GM19240 (cell line): Measurements from ENCODE around the gene IFT122.
"Not testable (repeated sequence)": the region's sequence is repeated elsewhere in the genome, so short reads cannot be mapped to it uniquely, and the experiment has no call there.

Experiments
- DNase-seq: peaks from one replicate; pipeline ENCODE4 v3.0.0; 2011; ENCODE audit warnings: low spot score; ENCODE audit not compliant: insufficient read length

IFT122 gene

GRCh38 chr3:129532261-129532660 lies 92.2 kb downstream of the IFT122 start:
- no peak for DNase-seq

- no peak for DNase-seq
Observed at GRCh38 chr3:129533406-129533805, 93.4 kb downstream of the IFT122 start.

GRCh38 chr3:129534428-129535027 lies 94.5 kb downstream of the IFT122 start:
- no peak for DNase-seq

- DNase-seq: no peak
Observed at GRCh38 chr3:129535075-129535474, 95.1 kb downstream of the IFT122 start.

GRCh38 chr3:129536374-129536667 lies 96.3 kb downstream of the IFT122 start:
- DNase-seq: no peak

- DNase-seq: no peak
Observed at GRCh38 chr3:129536804-129537203, 96.8 kb downstream of the IFT122 start.

- no peak for DNase-seq
Observed at GRCh38 chr3:129539206-129539605, 99.2 kb downstream of the IFT122 start.

- DNase-seq: no peak
Observed at GRCh38 chr3:129540776-129541516, 100.9 kb downstream of the IFT122 start.

- DNase-seq: no peak
Observed at GRCh38 chr3:129542747-129543146, 102.7 kb downstream of the IFT122 start.

- DNase-seq: no peak
Observed at GRCh38 chr3:129543156-129543790, 103.2 kb downstream of the IFT122 start, which contains the start of gene H1-8. TSS of gene H1-8 (plus strand) at chr3:129543175. CDS start at chr3:129543219, 44 bp downstream.

GRCh38 chr3:129543999-129544398 lies 104.0 kb downstream of the IFT122 start:
- no peak for DNase-seq

GRCh38 chr3:129545951-129546350 lies 105.9 kb downstream of the IFT122 start:
- DNase-seq: not testable (repeated sequence)

- no peak for DNase-seq
Observed at GRCh38 chr3:129547241-129547640, 107.2 kb downstream of the IFT122 start.

- no peak for DNase-seq
Observed at GRCh38 chr3:129548104-129548965, 108.3 kb downstream of the IFT122 start.

- DNase-seq: no peak
Observed at GRCh38 chr3:129549006-129549800, 109.2 kb downstream of the IFT122 start.

GRCh38 chr3:129549805-129550204 lies 109.8 kb downstream of the IFT122 start:
- DNase-seq: no peak

GRCh38 chr3:129552287-129553050 lies 112.4 kb downstream of the IFT122 start:
- no peak for DNase-seq

GRCh38 chr3:129553171-129553570 lies 113.1 kb downstream of the IFT122 start:
- DNase-seq: no peak

- DNase-seq: no peak
Observed at GRCh38 chr3:129553719-129554118, 113.7 kb downstream of the IFT122 start.
